IgD-negative memory B cell (primary cell): ENCODE measurements around the gene OR10V1. TPM values are rescaled to one million over a fixed set of nuclear protein-coding genes. Genes with fewer than 3 reads are reported as not detected.

ENCODE experiments used
- H3K27ac Mint-ChIP-seq, 3 donors: one replicate each; pipeline ENCODE4 v1.8.0; 2020 to 2022; ENCODE audit warnings: mild to moderate bottlenecking in 3 of 3, mixed read lengths in 3 of 3, moderate library complexity in 1 of 3
- H3K27me3 Mint-ChIP-seq: one replicate; pipeline ENCODE4 v1.8.0; 2021; ENCODE audit warnings: mixed read lengths
- H3K36me3 Mint-ChIP-seq: one replicate; pipeline ENCODE4 v1.8.0; 2020; ENCODE audit warnings: mild to moderate bottlenecking, mixed read lengths
- H3K4me1 Mint-ChIP-seq, 3 donors: one replicate each; pipeline ENCODE4 v1.8.0; 2020 to 2022; ENCODE audit warnings: mixed read lengths in 3 of 3, mild to moderate bottlenecking in 1 of 3
- H3K4me3 Mint-ChIP-seq, 4 donors: one replicate each; pipeline ENCODE4 v1.8.0; 2020 to 2022; ENCODE audit warnings: mild to moderate bottlenecking in 4 of 4, mixed read lengths in 4 of 4, moderate library complexity in 3 of 4
- H3K9me3 Mint-ChIP-seq, 3 donors: one replicate each; pipeline ENCODE4 v1.8.0; 2020 to 2021; ENCODE audit warnings: mixed read lengths in 3 of 3, mild to moderate bottlenecking in 1 of 3
- polyA plus RNA-seq: library from polyadenylated mRNA; unstranded; fragments of 300-500 nt; fragmentation: Illumina TruSeq; gene quantifications from one replicate; pipeline ENCODE4 v1.2.3, GENCODE V29; 2021

OR10V1 gene
- polyA plus RNA-seq, 1 donor from 2014 or later = not detected

DNA sequence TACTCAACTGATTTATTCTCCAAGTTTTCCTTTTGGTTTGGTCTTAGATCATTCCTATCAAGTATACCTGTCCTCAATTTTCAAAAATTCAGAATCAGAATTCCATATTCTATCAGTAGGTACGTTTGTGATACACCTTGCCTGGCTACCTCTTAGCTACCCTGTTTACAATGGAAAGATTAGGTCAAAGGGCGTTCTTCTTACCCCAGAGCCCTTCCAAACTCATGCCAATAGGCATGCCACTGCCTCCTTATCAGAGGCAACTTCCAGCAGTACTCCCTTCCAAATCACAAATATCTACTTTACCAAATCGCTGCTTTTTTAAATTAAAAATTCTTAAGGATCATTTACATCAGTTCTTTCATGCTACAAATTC, 45.8 kb downstream of the OR10V1 start:
- no peaks in the 10 kb centered on the region for H3K9me3 Mint-ChIP-seq
- H3K4me3 Mint-ChIP-seq = peak overlapping the region; percentile 95 to 97 (median 97)
- peak overlapping the region in 2 of 3 donors; percentile 80 to 99 for H3K27ac Mint-ChIP-seq
- no peaks in the 10 kb centered on the region for H3K27me3 Mint-ChIP-seq
- peaks cover 3% of the 10 kb centered on the region for H3K36me3 Mint-ChIP-seq
- H3K4me1 Mint-ChIP-seq = peaks cover 22 to 35% (median 25%) of the 10 kb centered on the region in 3 donors

DNA sequence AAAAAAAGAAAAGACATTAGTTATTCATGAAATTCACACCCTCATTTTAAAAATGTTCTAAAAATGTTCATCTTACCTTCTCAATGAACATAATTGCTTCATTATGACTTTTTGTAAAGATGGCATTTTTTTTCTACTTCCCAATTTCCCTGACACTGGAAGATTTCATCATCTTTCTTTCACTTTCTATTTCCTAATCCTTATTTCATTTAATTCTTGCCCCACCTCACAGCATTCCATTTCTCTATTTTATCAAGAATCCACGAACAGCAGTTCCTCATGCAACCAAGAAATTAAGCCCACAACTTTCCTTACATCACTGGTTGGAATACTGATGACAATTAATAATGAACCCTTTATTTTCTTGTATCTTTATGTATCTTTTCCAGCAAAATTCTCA, 46.7 kb downstream of the OR10V1 start:
- Mint-ChIP-seq H3K9me3 (no peaks in the 10 kb centered on the region), H3K27me3 (no peaks in the 10 kb centered on the region), H3K4me1 (peaks cover 22 to 35% (median 25%) of the 10 kb centered on the region in 3 donors), H3K4me3 (peak overlapping the region in 3 of 4 donors; percentile 9 to 97 (median 65)), H3K36me3 (peaks cover 3% of the 10 kb centered on the region), H3K27ac (peak overlapping the region in 2 of 3 donors; percentile 1 to 23)

Other genes starting within 250 kb of the OR10V1 start
- gene OR4D10, start 240.5 kb downstream of the OR10V1 start, polyA plus RNA-seq = not detected
- not detected for gene OR4D11, start 210.3 kb downstream of the OR10V1 start, polyA plus RNA-seq
- not detected for gene OR4D9, start 202.3 kb downstream of the OR10V1 start, polyA plus RNA-seq
- gene OSBP, start 98.1 kb downstream of the OR10V1 start, polyA plus RNA-seq = 15.3 TPM
- 6.0 TPM for gene PATL1, start 44.8 kb downstream of the OR10V1 start, polyA plus RNA-seq
- gene STX3, start 41.5 kb upstream of the OR10V1 start, polyA plus RNA-seq = 4.9 TPM
- gene MRPL16, start 96.9 kb upstream of the OR10V1 start, polyA plus RNA-seq = 82.6 TPM
- gene CBLIF, start 131.7 kb upstream of the OR10V1 start, polyA plus RNA-seq = not detected
- gene TCN1, start 152.6 kb upstream of the OR10V1 start, polyA plus RNA-seq = not detected
- not detected for gene OOSP3, start 164.9 kb upstream of the OR10V1 start, polyA plus RNA-seq
- gene OOSP1, start 224.6 kb upstream of the OR10V1 start, polyA plus RNA-seq = not detected